Endometrial microvascular endothelial cells (primary cell): ENCODE results near the gene FBXO10. TPM values are rescaled to one million over a fixed set of nuclear protein-coding genes. Genes with fewer than 3 reads are reported as not detected.
"Not testable (repeated sequence)": the region's sequence is repeated elsewhere in the genome, so short reads cannot be mapped to it uniquely, and the experiment has no call there.

Experiments used
- in situ Hi-C: cut with HindIII; loops from 2 replicates; pipeline ENCODE4 v1.10.0; 2017; ENCODE audit warnings: low sequenced_read_pairs, low pct_unique_long_range_greater_than_20kb; ENCODE audit errors: inconsistent ontology term
- total RNA-seq: library from RNA; depleted of rRNA; stranded (reverse); fragments of >200 nt; gene quantifications from one replicate; pipeline ENCODE4 v1.2.3, GENCODE V29; 2015; ENCODE audit errors: inconsistent ontology term

Gene FBXO10
- total RNA-seq = 7.5 TPM

- in situ Hi-C loops = no loop called here
Observed at GRCh38 chr9:37575921-37576721, at the start of gene FBXO10. TSS of gene FBXO10 (minus strand) at chr9:37576380. CDS start at chr9:37541768, 34,612 bp downstream.

- in situ Hi-C loops = no loop called here
Observed at GRCh38 chr9:37625758-37626147, 49.6 kb upstream of the FBXO10 start.

- in situ Hi-C loops = no loop called here
Observed at GRCh38 chr9:37625036-37625757, 49.0 kb upstream of the FBXO10 start.

- in situ Hi-C loops = no loop called here
Observed at GRCh38 chr9:37624073-37624472, 47.9 kb upstream of the FBXO10 start.

GRCh38 chr9:37623267-37623666 lies 47.1 kb upstream of the FBXO10 start:
- in situ Hi-C loops = no loop called here

- in situ Hi-C loops = no loop called here
Observed at GRCh38 chr9:37622462-37622861, 46.3 kb upstream of the FBXO10 start.

GRCh38 chr9:37621273-37622121 lies 45.3 kb upstream of the FBXO10 start:
- in situ Hi-C loops = no loop called here

GRCh38 chr9:37620396-37620795 lies 44.2 kb upstream of the FBXO10 start:
- in situ Hi-C loops = no loop called here

GRCh38 chr9:37619806-37620205 lies 43.6 kb upstream of the FBXO10 start:
- in situ Hi-C loops = no loop called here

GRCh38 chr9:37618817-37619216 lies 42.6 kb upstream of the FBXO10 start:
- in situ Hi-C loops = no loop called here

- in situ Hi-C loops = no loop called here
Observed at GRCh38 chr9:37617832-37618231, 41.7 kb upstream of the FBXO10 start.

GRCh38 chr9:37617161-37617560 lies 41.0 kb upstream of the FBXO10 start:
- in situ Hi-C loops = no loop called here

- in situ Hi-C loops = no loop called here
Observed at GRCh38 chr9:37611961-37612360, 35.8 kb upstream of the FBXO10 start.

GRCh38 chr9:37611014-37611413 lies 34.8 kb upstream of the FBXO10 start:
- in situ Hi-C loops = no loop called here

- in situ Hi-C loops = no loop called here
Observed at GRCh38 chr9:37609735-37610397, 33.7 kb upstream of the FBXO10 start.

GRCh38 chr9:37608250-37608649 lies 32.1 kb upstream of the FBXO10 start:
- in situ Hi-C loops = no loop called here

GRCh38 chr9:37604296-37604695 lies 28.1 kb upstream of the FBXO10 start:
- in situ Hi-C loops = no loop called here

- in situ Hi-C loops = no loop called here
Observed at GRCh38 chr9:37602817-37603216, 26.6 kb upstream of the FBXO10 start.

GRCh38 chr9:37602061-37602460 lies 25.9 kb upstream of the FBXO10 start:
- in situ Hi-C loops = not testable (repeated sequence)
